Hepatocyte (in vitro differentiated cells): Measurements from ENCODE around the gene FAF1. TPM values are rescaled to one million over a fixed set of nuclear protein-coding genes. Genes with fewer than 3 reads are reported as not detected.
"Not testable (repeated sequence)": the region's sequence is repeated elsewhere in the genome, so short reads cannot be mapped to it uniquely, and the experiment has no call there.

Experiments used
- DNase-seq: peaks from one replicate; pipeline ENCODE4 v3.0.0-alpha.2; 2016; ENCODE audit warnings: low spot score
- H2AFZ ChIP-seq: fragments of 200-600 bp; sonication (generic); 2 replicates; pipeline ENCODE4 v1.6.0; 2016; ENCODE audit warnings: antibody characterized with exemption, mild to moderate bottlenecking
- H3K27ac ChIP-seq: fragments of 200-600 bp; sonication (generic); 2 replicates; pipeline ENCODE4 v1.5.1; 2016; ENCODE audit warnings: mild to moderate bottlenecking
- H3K27me3 ChIP-seq: fragments of 200-600 bp; sonication (generic); 2 replicates; pipeline ENCODE4 v1.6.1; 2016
- H3K36me3 ChIP-seq: fragments of 200-600 bp; sonication (generic); replicated peaks from 2 replicates; pipeline ENCODE4 v1.5.1; 2016; ENCODE audit warnings: low read depth; ENCODE audit not compliant: insufficient read depth
- H3K4me1 ChIP-seq: fragments of 200-600 bp; sonication (generic); 2 replicates; pipeline ENCODE4 v1.5.1; 2016; ENCODE audit warnings: mild to moderate bottlenecking, moderate library complexity; ENCODE audit not compliant: insufficient read depth
- H3K4me2 ChIP-seq: fragments of 200-600 bp; sonication (generic); 2 replicates; pipeline ENCODE4 v1.6.0; 2016
- H3K4me3 ChIP-seq: fragments of 200-600 bp; sonication (generic); 2 replicates; pipeline ENCODE4 v1.5.1; 2016; ENCODE audit warnings: mild to moderate bottlenecking
- H3K79me2 ChIP-seq: fragments of 200-600 bp; sonication (generic); 2 replicates; pipeline ENCODE4 v1.6.0; 2017; ENCODE audit warnings: mild to moderate bottlenecking
- H3K9me2 ChIP-seq: fragments of 200-600 bp; sonication (generic); replicated peaks from 2 replicates; pipeline ENCODE4 v1.6.0; 2017; ENCODE audit warnings: mild to moderate bottlenecking; ENCODE audit not compliant: insufficient read depth
- H3K9me3 ChIP-seq: fragments of 200-600 bp; sonication (generic); 2 replicates; pipeline ENCODE4 v1.5.1; 2016; ENCODE audit warnings: low read depth, mild to moderate bottlenecking
- H4K20me1 ChIP-seq: fragments of 200-600 bp; sonication (generic); 2 replicates; pipeline ENCODE4 v1.6.0; 2016; ENCODE audit warnings: mild to moderate bottlenecking; ENCODE audit not compliant: insufficient read depth, poor library complexity, severe bottlenecking
- EZH2 ChIP-seq: fragments of 200-600 bp; sonication (generic); IDR thresholded peaks from 2 replicates; pipeline ENCODE4 v1.6.1; 2016; ENCODE audit warnings: antibody characterized with exemption, mild to moderate bottlenecking, borderline replicate concordance
- EZH2phosphoT487 ChIP-seq: fragments of 200-600 bp; sonication (generic); IDR thresholded peaks from one replicate; pipeline ENCODE4 v1.6.1; 2018; ENCODE audit warnings: antibody characterized with exemption, mild to moderate bottlenecking, low read depth, moderate library complexity; ENCODE audit not compliant: unreplicated experiment, severe bottlenecking
- WGBS: methylation state at CpG from one replicate; pipeline ENCODE4 v1.1.6; 2016; ENCODE audit warnings: low lambda C conversion rate; ENCODE audit errors: missing lambda C conversion rate; 5-methylcytosine and 5-hydroxymethylcytosine counted together
- polyA plus RNA-seq: library from polyadenylated mRNA; unstranded; fragments of >200 nt; fragmentation: Nextera tagmentation; extraction: Ambion mirVana; gene quantifications from 2 replicates; pipeline ENCODE4 v1.2.1, GENCODE V29; 2016
- total RNA-seq: library from RNA; depleted of rRNA; stranded (reverse); fragments of >200 nt; gene quantifications from 2 replicates; pipeline ENCODE4 v1.2.3, GENCODE V29; 2014
- TF ChIP-seq, protein P1 (sequence below): fragments of 200-600 bp; sonication (generic); IDR thresholded peaks from 2 replicates; pipeline ENCODE4 v1.5.1; 2016; ENCODE audit warnings: antibody characterized with exemption, mild to moderate bottlenecking; ENCODE audit not compliant: poor library complexity

FAF1 gene
- total and polyA plus RNA-seq, 2 experiments from 2014 or later = 25.7 to 35.5 TPM

DNA sequence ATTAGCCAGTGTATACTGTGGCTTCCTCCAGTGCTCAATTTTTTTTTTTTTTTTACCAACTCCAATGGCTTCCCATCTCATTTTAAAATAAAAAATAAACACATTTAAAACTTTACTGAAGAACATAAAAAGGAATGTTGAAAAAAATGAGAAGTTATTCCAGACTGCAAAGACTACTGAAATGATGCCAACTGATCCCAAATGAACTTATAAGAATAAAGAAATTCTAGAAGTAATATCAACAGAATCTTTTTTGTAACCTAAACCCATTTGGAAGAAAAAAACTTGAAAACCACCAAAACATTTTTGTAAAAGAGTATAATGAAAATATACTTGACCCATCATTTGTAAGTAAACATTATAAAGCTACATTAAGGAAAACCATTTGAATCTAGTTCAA, 129.4 kb downstream of the FAF1 start:
- no peak for TF ChIP-seq EZH2phosphoT487
- TF ChIP-seq EZH2 = no peak
- TF ChIP-seq, protein P1, sequence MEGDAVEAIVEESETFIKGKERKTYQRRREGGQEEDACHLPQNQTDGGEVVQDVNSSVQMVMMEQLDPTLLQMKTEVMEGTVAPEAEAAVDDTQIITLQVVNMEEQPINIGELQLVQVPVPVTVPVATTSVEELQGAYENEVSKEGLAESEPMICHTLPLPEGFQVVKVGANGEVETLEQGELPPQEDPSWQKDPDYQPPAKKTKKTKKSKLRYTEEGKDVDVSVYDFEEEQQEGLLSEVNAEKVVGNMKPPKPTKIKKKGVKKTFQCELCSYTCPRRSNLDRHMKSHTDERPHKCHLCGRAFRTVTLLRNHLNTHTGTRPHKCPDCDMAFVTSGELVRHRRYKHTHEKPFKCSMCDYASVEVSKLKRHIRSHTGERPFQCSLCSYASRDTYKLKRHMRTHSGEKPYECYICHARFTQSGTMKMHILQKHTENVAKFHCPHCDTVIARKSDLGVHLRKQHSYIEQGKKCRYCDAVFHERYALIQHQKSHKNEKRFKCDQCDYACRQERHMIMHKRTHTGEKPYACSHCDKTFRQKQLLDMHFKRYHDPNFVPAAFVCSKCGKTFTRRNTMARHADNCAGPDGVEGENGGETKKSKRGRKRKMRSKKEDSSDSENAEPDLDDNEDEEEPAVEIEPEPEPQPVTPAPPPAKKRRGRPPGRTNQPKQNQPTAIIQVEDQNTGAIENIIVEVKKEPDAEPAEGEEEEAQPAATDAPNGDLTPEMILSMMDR = no peak
- Histone ChIP-seq H3K36me3 (no peaks in the 10 kb centered on the region), H3K27me3 (no peaks in the 10 kb centered on the region), H3K27ac (no peak overlapping the region), H4K20me1 (no peaks in the 10 kb centered on the region), H3K4me1 (no peaks in the 10 kb centered on the region), H3K4me2 (no peak overlapping the region), H2AFZ (no peak overlapping the region), H3K9me2 (no peaks in the 10 kb centered on the region), H3K4me3 (no peak overlapping the region), H3K9me3 (peaks cover 3% of the 10 kb centered on the region), H3K79me2 (peaks cover 24% of the 10 kb centered on the region)
- DNase-seq = no peak

DNA sequence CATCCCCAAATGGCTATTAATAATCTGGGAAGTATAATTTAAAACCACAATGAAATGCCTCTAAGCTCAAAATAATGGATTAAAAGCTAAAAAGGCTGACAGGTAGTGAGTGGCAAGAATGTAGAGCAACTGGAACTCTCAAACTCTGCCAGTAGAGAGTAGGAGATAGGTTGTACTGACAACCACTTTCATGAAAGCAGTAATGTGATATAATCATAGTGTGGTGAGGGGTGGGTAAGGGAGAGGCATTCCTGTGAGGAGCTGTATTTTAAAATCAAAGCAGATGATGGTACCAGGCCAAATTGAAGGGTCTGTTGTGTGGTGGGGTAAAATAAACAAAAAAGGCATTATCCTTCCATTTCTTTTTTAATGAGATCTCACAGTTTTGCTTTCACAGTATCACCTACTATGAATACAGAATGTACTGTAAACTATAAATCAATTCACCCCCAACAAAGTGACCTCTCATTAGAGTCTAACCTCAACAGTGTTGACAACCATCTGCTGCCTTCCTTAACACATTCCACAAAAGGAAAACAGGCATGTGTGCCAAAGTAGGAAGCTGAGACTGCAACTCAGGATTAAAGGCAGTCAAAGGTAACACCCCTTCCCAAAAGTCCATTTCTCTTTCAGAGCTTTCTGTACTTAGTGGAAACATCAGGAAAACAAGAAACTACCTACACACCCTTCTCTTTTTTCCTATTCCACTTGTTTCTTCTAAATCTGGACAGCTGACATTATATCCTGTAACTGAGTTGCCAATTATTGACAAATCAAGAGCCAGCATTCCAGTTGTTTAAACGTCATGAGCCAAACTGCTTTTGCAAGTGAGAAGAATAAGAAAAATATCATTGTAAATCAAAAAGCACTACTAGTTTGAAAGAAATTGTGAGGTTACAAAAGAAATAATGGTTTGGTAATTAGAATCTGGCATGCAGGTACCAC, 130.8 kb downstream of the FAF1 start:
- WGBS = 70% methylated on average over 1 of the region's 1 CpG
- no peak overlapping the region for H3K27ac ChIP-seq
- H3K4me2 ChIP-seq = no peak overlapping the region

DNA sequence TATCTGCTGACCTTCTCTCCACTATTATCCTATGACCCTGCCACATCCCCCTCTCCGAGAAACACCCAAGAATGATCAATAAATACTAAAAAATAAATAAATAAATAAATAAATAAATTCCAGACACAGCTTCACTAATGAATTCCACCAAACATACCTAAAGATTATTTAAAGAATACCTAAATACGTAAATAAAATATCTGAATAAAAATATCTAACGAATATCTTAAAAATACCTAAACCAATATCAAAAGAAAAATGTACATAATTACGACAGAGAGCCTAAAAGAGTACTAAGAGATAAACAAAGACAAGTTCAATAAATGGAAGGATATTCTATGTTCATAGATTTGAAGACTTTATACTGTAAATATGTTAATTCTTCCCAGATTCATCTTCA, 132.5 kb downstream of the FAF1 start:
- no peak for DNase-seq
- TF ChIP-seq EZH2phosphoT487 = no peak
- TF ChIP-seq, protein P1 = no peak
- no peak for TF ChIP-seq EZH2

More for the DNA sequence above, 130.8 kb downstream of the FAF1 start:
- Histone ChIP-seq H3K79me2 (peaks cover 20% of the 10 kb centered on the region), H3K4me3 (no peak overlapping the region), H3K36me3 (no peaks in the 10 kb centered on the region), H3K9me2 (no peaks in the 10 kb centered on the region), H2AFZ (no peak overlapping the region), H3K9me3 (peaks cover 3% of the 10 kb centered on the region), H3K27me3 (no peaks in the 10 kb centered on the region), H3K4me1 (no peaks in the 10 kb centered on the region), H4K20me1 (no peaks in the 10 kb centered on the region)
- DNase-seq = no peak
- TF ChIP-seq EZH2 (no peak), EZH2phosphoT487 (no peak)
- TF ChIP-seq, protein P1 = no peak

DNA sequence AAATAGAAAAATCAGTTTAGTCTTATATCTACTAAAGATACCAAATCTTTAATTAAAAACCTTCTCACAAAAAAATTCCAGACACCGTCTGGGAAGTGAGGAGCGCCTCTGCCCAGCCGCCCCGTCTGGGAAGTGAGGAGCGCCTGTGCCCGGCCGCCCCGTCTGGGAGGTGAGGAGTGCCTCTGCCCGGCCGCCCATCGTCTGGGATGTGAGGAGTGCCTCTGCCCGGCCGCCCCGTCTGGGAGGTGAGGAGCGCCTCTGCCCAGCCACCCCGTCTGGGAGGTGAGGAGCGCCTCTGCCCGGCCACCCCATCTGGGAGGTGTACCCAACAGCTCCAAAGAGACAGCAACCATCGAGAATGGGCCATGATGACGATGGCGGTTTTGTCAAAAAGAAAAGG, 133.3 kb downstream of the FAF1 start:
- H2AFZ ChIP-seq, H3K4me2 ChIP-seq, H3K27me3 ChIP-seq, H3K36me3 ChIP-seq, DNase-seq, H3K27ac ChIP-seq, H3K9me2 ChIP-seq, H3K4me3 ChIP-seq, H3K4me1 ChIP-seq, H3K9me3 ChIP-seq, H4K20me1 ChIP-seq: not testable (repeated sequence)
- 96% methylated on average over 20 of the region's 21 CpGs for WGBS
- peaks cover 16% of the 10 kb centered on the region for H3K79me2 ChIP-seq

More for the DNA sequence above, 132.5 kb downstream of the FAF1 start:
- WGBS = 98% methylated on average over 4 of the region's 4 CpGs
- Histone ChIP-seq H3K4me3 (no peak overlapping the region), H3K36me3 (no peaks in the 10 kb centered on the region), H2AFZ (no peak overlapping the region), H3K27me3 (no peaks in the 10 kb centered on the region), H3K4me2 (no peak overlapping the region), H4K20me1 (no peaks in the 10 kb centered on the region), H3K79me2 (peaks cover 22% of the 10 kb centered on the region), H3K27ac (no peak overlapping the region), H3K9me3 (peaks cover 3% of the 10 kb centered on the region), H3K4me1 (no peaks in the 10 kb centered on the region), H3K9me2 (no peaks in the 10 kb centered on the region)
